SH-SY5Y (cell line): ENCODE measurements around the gene RAB18.

Experiments used
- GATA2 ChIP-seq: IDR thresholded peaks from 2 replicates; pipeline ENCODE4 v1.6.1; 2011; ENCODE audit warnings: mild to moderate bottlenecking, low read depth, low read length
- GATA3 ChIP-seq: IDR thresholded peaks from 2 replicates; pipeline ENCODE4 v1.6.1; 2011; ENCODE audit warnings: low read depth, mild to moderate bottlenecking, low read length, moderate library complexity

Gene RAB18

GRCh38 chr10:27529010-27529783, 25.1 kb downstream of the RAB18 start:
- TF ChIP-seq GATA2 (no peak), GATA3 (no peak)

DNA sequence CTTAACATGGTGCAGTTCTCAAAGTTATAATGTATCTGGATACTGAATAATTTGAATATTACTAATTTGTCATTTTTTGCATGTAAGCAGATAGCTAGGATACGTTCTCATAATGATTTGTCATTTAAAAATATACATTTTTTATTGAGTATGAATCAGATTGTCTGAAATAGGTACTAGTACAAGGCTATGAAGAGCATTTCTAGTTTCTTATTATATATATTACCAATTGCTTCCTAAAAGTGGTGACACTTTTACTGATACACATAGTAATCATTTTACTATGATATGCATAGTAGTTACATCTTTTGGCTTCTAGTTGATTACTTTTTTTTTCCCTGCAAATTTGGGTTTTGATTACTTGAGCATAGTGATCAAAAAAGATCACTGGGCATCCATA, 26.4 kb downstream of the RAB18 start:
- no peak for TF ChIP-seq GATA2
- no peak for TF ChIP-seq GATA3

DNA sequence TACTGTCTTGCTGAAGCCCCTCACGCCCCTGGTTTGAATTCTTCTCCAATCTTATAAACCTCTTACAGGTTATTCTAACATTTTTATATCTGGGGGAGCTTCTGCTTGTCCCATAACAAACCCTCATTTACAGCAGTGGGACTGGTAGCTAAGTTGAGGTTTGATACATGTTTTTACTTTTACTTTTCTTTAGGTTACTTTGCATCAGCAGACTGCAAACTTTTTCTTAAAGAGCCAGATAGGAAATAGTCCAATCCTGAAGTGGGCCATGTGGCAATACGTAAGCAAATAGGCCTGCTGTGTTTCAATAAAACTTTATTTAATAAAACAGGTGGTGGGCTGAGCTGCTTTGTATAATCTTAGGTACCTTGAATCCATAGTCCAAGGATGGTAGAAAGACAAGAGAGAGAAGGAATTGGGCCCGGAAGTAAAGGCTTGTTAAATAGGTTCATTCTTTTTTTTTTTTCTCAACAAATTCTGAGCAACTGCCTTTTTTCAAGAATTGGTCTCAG, 27.3 kb downstream of the RAB18 start:
- no peak for TF ChIP-seq GATA2
- no peak for TF ChIP-seq GATA3

DNA sequence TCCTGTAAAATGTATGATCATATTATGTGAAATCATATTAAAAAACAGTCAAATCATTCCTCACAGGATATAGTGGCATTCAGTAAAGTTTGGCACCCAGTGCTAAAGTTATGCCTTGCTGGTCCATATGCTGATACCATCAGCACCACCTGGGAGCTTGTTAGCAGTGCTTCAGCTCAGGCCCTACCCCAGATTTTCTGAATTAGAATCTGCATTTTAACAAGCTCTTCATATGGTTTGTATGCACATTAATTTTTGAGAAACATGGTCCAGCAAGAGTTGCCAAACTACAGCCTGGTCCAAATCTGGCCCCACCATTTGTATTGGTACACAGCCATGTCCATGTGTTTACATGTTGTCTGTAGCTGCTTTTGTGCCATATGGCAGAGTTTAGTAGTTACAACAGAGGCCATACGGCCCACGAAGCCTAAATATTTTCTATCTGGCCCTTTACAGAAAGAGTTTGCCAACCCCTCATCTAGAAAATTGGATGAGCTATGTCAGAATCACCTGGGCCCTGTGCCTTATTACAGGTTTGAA, 30.1 kb downstream of the RAB18 start:
- TF ChIP-seq GATA2 (no peak), GATA3 (no peak)

- TF ChIP-seq GATA2: no peak
- no peak for TF ChIP-seq GATA3
These were observed 31.2 kb downstream of the RAB18 start for GRCh38 chr10:27535317-27535716.

- no peak for TF ChIP-seq GATA3
- TF ChIP-seq GATA2: no peak
These were observed 32.3 kb downstream of the RAB18 start for GRCh38 chr10:27536437-27536836.

- TF ChIP-seq GATA3 (no peak), GATA2 (no peak)
These were observed 33.1 kb downstream of the RAB18 start for GRCh38 chr10:27537166-27537565.

DNA sequence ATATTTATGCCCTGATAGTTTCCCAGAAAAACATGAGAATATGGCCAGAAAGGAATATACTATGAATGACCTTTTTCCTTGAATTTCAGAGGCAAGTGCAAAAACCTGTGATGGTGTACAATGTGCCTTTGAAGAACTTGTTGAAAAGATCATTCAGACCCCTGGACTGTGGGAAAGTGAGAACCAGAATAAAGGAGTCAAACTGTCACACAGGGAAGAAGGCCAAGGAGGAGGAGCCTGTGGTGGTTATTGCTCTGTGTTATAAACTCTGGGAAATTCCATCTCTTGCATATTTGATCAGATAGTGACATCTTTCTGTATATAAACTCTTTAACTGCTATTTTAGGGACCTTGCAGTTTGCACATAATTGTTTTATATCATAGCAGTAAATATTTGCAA, 33.7 kb downstream of the RAB18 start:
- TF ChIP-seq GATA2: no peak
- no peak for TF ChIP-seq GATA3

GRCh38 chr10:27540672-27541071, 36.6 kb downstream of the RAB18 start:
- no peak for TF ChIP-seq GATA3

DNA sequence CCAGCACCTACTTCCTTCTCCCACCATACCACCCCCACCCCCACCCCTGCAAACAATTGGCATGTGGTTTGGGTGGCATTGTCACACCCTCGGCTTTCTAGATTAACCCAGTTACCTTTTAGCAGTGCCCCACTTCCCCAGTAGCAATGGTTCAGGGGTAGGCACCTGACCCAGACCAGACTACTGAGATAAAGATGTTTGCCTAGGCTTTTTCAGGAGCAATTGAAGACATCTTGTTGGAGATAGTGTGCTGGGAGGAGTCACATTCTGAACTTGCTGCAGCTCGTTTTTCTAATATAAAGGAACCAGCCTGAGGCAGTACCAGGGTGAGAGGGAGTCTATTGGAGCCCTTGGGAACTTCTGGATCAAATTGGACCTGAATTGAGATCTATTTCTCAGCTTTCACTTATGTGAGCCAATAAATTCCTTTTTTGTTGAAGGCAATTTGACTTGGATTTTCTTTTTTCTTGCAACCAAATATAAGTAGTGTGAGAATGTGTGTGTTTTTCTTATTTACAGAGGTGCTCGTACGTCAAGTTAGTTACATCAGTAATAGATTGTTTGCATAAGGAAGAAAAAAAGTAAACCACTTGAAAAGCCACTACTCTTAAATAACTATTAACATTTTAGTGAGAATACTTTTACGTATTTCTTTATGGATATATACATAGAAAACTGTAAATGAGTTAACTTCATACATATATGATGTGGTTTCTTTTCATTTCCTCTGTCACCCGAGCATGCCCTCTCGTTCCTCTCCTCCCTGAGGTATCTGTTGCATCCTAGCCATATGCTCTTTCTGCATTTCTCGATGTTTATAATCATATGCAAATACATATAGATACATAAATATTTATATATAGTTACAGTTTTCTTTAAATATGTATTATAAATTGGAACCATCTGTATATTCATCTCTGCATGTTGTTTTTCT, 38.0 kb downstream of the RAB18 start:
- TF ChIP-seq GATA2 (no peak), GATA3 (no peak)

DNA sequence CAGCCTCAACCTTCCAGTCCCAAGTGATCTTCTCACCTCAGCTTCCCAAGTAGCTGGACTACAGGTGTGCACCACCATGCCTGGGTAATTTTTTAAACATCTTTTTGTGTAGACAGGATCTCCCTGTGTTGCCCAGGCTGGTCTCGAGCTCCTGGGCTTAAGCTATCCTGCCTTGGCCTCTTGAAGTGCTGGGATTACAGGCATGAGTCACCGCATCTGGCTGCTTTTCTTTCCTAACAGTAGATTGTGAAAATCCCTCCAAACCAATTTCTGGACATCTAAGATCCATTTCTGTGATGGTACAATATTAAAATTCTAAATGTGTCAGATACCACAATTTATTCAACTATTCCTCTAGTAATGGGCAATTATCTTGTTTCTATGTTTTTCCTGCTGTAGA, 38.7 kb downstream of the RAB18 start:
- TF ChIP-seq GATA2: no peak
- no peak for TF ChIP-seq GATA3

DNA sequence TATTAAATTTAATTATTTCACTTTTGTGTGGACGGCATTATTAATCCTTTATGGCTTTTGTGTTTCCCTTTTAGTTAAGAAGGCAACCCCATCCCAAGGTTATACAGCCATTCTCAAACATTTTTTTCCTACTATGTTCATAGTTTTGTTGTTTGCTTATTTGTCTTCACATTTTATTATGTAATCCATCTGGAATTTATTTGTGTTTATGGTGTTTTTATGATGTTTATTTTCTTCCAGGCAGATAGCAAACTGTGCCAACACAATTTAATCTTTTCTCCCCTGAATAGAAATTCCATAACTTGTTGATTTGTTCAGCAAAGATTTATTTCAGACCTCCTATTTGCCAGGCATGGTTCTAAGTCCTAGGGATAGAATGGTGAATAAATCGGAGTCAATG, 42.9 kb downstream of the RAB18 start:
- no peak for TF ChIP-seq GATA3
- TF ChIP-seq GATA2: no peak

DNA sequence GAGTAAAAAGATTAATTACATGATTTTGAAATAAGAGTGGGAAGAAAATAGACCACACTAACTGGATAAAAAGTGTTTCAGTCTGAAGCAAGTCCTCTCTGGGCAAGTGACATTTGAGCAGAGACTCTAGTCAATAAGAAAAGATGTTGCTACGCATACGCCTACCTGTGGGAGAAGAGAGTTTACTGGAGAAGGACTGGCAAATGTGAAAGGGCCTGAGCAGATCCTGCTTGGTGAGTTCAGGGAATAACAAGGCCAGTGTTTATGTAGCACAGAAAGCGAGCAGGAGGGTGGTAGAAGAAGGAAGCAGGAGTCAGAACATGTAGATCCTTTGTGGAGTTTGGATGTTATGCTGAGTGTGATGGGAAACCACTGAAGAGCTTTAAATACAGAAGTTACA, 43.4 kb downstream of the RAB18 start:
- no peak for TF ChIP-seq GATA2
- TF ChIP-seq GATA3: no peak

- TF ChIP-seq GATA2: no peak
- TF ChIP-seq GATA3: no peak
These were observed 46.7 kb downstream of the RAB18 start for GRCh38 chr10:27550823-27551222.
